H1 (cell line): ENCODE measurements around the gene MFRP. TPM values are rescaled to one million over a fixed set of nuclear protein-coding genes. Genes with fewer than 3 reads are reported as not detected.

Experiments
- CTCF ChIA-PET: fragments of 300-600 bp; sonication (Branson Sonifier 250); formaldehyde crosslinking; loops from one replicate; lab custom pipeline; 2021; ENCODE audit not compliant: partially characterized antibody; lab: Charles Lee
- POLR2A ChIA-PET: fragments of 300-600 bp; sonication (Branson Sonifier 250); formaldehyde crosslinking; loops from one replicate; lab custom pipeline; 2021; ENCODE audit warnings: inconsistent platforms; ENCODE audit not compliant: partially characterized antibody; lab: Charles Lee
- DNase-seq, 2 experiments: peaks; one replicate each; pipeline versions ENCODE4 v3.0.0 to v3.0.0-alpha.2; 2010 to 2022; ENCODE audit warnings: low spot score in 2 of 2, low read depth in 1 of 2, mixed read lengths in 1 of 2
- FAIRE-seq: peaks from 2 replicates; lab custom pipeline; 2011; peaks lifted over from hg19 to GRCh38; lab: Jason Lieb, UNC
- H2AFZ ChIP-seq: 2 replicates; pipeline ENCODE4 v1.8.1; 2012; ENCODE audit warnings: low read length, inconsistent platforms
- H2AK5ac ChIP-seq: 2 replicates; pipeline ENCODE4 v1.6.1; 2013; ENCODE audit warnings: low read depth, low read length
- H2BK120ac ChIP-seq: replicated peaks from 2 replicates; pipeline ENCODE3; 2013; ENCODE audit warnings: low read depth, low read length, inconsistent platforms
- H2BK12ac ChIP-seq: 2 replicates; pipeline ENCODE4 v1.6.1; 2013; ENCODE audit warnings: low read depth, low read length
- H2BK15ac ChIP-seq: 2 replicates; pipeline ENCODE4 v1.6.1; 2013; ENCODE audit warnings: low read length
- H2BK20ac ChIP-seq: 2 replicates; pipeline ENCODE4 v1.6.1; 2013; ENCODE audit warnings: low read length
- H2BK5ac ChIP-seq: 2 replicates; pipeline ENCODE4 v1.6.1; 2013; ENCODE audit warnings: low read depth, low read length
- H3K14ac ChIP-seq: 2 replicates; pipeline ENCODE4 v1.6.1; 2013; ENCODE audit warnings: inconsistent platforms; ENCODE audit not compliant: insufficient read length
- H3K18ac ChIP-seq: 2 replicates; pipeline ENCODE4 v1.6.1; 2013; ENCODE audit warnings: low read length; ENCODE audit errors: extremely low read depth
- H3K23ac ChIP-seq: 2 replicates; pipeline ENCODE4 v1.6.1; 2013; ENCODE audit warnings: inconsistent platforms; ENCODE audit not compliant: insufficient read length
- H3K23me2 ChIP-seq: 2 replicates; pipeline ENCODE4 v1.6.1; 2013; ENCODE audit warnings: low read depth, low read length
- H3K27ac ChIP-seq: 2 replicates; pipeline ENCODE4 v1.6.1; 2011; ENCODE audit warnings: low read depth, low read length, inconsistent platforms
- H3K27me3 ChIP-seq, 4 experiments: replicated peaks in 1 of 4; 1 replicate in 1 of 4; 2 replicates in 3 of 4; pipeline versions ENCODE4 v1.6.1 to v1.8.1; 2011 to 2013; ENCODE audit warnings: low read length in 3 of 4, mild to moderate bottlenecking in 3 of 4, inconsistent platforms in 2 of 4, mixed read lengths in 2 of 4, moderate library complexity in 1 of 4; ENCODE audit not compliant: control insufficient read depth in 3 of 4, insufficient read depth in 3 of 4; ENCODE audit errors: extremely low read depth in 1 of 4
- H3K36me3 ChIP-seq, 4 experiments: 2 replicates each; pipeline versions ENCODE4 v1.6.1 to v1.8.1; 2011 to 2013; ENCODE audit warnings: mild to moderate bottlenecking in 4 of 4, low read length in 3 of 4, moderate library complexity in 2 of 4, control low read depth in 1 of 4, inconsistent platforms in 1 of 4; ENCODE audit not compliant: insufficient read depth in 4 of 4, control insufficient read depth in 2 of 4
- H3K4ac ChIP-seq: replicated peaks from 2 replicates; pipeline ENCODE3; 2013; ENCODE audit warnings: low read length, low read depth, mixed read lengths, inconsistent platforms; ENCODE audit not compliant: insufficient read length
- H3K4me1 ChIP-seq, 4 experiments: replicated peaks in 1 of 4; 1 replicate in 1 of 4; 2 replicates in 3 of 4; pipeline versions ENCODE4 v1.6.1 to v1.8.1; 2011 to 2013; ENCODE audit warnings: low read length in 3 of 4, inconsistent platforms in 2 of 4, mixed read lengths in 1 of 4; ENCODE audit not compliant: insufficient read depth in 4 of 4, control insufficient read depth in 3 of 4
- H3K4me2 ChIP-seq, 2 experiments: 2 replicates each; pipeline versions ENCODE4 v1.6.1 to v1.8.1; 2011 to 2013; ENCODE audit warnings: low read depth in 2 of 2, low read length in 2 of 2, control low read depth in 1 of 2, inconsistent platforms in 1 of 2, mild to moderate bottlenecking in 1 of 2; ENCODE audit not compliant: insufficient read depth in 1 of 2
- H3K4me3 ChIP-seq, 4 experiments: fragments of 200-600, 300-600 bp in 1 of 4; sonication (generic), shearing (Covaris generic), sonication (Bioruptor Twin) in 1 of 4; 2 replicates each; pipeline versions ENCODE4 v1.5.1 to v1.8.1; 2011 to 2016; ENCODE audit warnings: low read length in 4 of 4, low read depth in 3 of 4, control low read depth in 2 of 4, inconsistent platforms in 2 of 4, mild to moderate bottlenecking in 2 of 4, mixed read lengths in 1 of 4, moderate library complexity in 1 of 4; ENCODE audit not compliant: insufficient read depth in 2 of 4; ENCODE audit errors: extremely low read depth in 1 of 4
- H3K56ac ChIP-seq: replicated peaks from 2 replicates; pipeline ENCODE3; 2013; ENCODE audit warnings: low read depth, mild to moderate bottlenecking, mixed read lengths, low read length, inconsistent platforms; ENCODE audit not compliant: insufficient read length
- H3K79me1 ChIP-seq: 2 replicates; pipeline ENCODE4 v1.6.1; 2013; ENCODE audit warnings: low read depth, low read length, control low read depth
- H3K79me2 ChIP-seq, 2 experiments: 2 replicates each; pipeline versions ENCODE4 v1.6.1 to v1.8.1; 2012 to 2013; ENCODE audit warnings: low read length in 2 of 2, mild to moderate bottlenecking in 2 of 2, inconsistent platforms in 1 of 2; ENCODE audit not compliant: insufficient read depth in 2 of 2, control insufficient read depth in 1 of 2
- H3K9ac ChIP-seq, 4 experiments: replicated peaks in 1 of 4; 1 replicate in 1 of 4; 2 replicates in 3 of 4; pipeline versions ENCODE4 v1.6.1 to v1.8.1; 2011 to 2013; ENCODE audit warnings: low read depth in 3 of 4, low read length in 3 of 4, control low read depth in 2 of 4, mild to moderate bottlenecking in 2 of 4, moderate library complexity in 2 of 4, inconsistent platforms in 1 of 4; ENCODE audit errors: extremely low read depth in 1 of 4
- H3K9me3 ChIP-seq, 2 experiments: 2 replicates each; pipeline versions ENCODE4 v1.6.1 to v1.8.1; 2012 to 2013; ENCODE audit warnings: mild to moderate bottlenecking in 2 of 2, moderate library complexity in 2 of 2, control low read depth in 1 of 2, inconsistent platforms in 1 of 2, low read depth in 1 of 2, low read length in 1 of 2, mixed read lengths in 1 of 2; ENCODE audit not compliant: insufficient read depth in 2 of 2
- H4K20me1 ChIP-seq, 2 experiments: replicated peaks in 1 of 2; 2 replicates each; pipeline versions ENCODE3 to v1.8.1; 2011 to 2013; ENCODE audit warnings: inconsistent platforms in 2 of 2, low read length in 2 of 2, mild to moderate bottlenecking in 1 of 2; ENCODE audit not compliant: insufficient read depth in 2 of 2, control insufficient read depth in 1 of 2
- H4K5ac ChIP-seq: 2 replicates; pipeline ENCODE4 v1.6.1; 2013; ENCODE audit warnings: low read length, low read depth, mixed read lengths, inconsistent platforms; ENCODE audit not compliant: insufficient read length
- H4K8ac ChIP-seq: 2 replicates; pipeline ENCODE4 v1.8.0; 2013; ENCODE audit warnings: mild to moderate bottlenecking, moderate library complexity, low read length, inconsistent platforms; ENCODE audit not compliant: insufficient read depth; ENCODE audit errors: extremely low read depth
- H4K91ac ChIP-seq: replicated peaks from 2 replicates; pipeline ENCODE3; 2013; ENCODE audit warnings: low read length, mixed read lengths, inconsistent platforms; ENCODE audit not compliant: insufficient read length
- CREB1 ChIP-seq: IDR thresholded peaks from 2 replicates; pipeline ENCODE4 v1.6.1; 2012; ENCODE audit warnings: inconsistent platforms
- HDAC2 ChIP-seq, 2 experiments: fragments of 300-600 bp in 1 of 2; sonication (generic) in 1 of 2; IDR thresholded peaks; 2 replicates each; pipeline ENCODE4 v1.6.1; 2011 to 2012; ENCODE audit warnings: low read depth in 2 of 2, low read length in 2 of 2, mild to moderate bottlenecking in 2 of 2, moderate library complexity in 2 of 2, borderline replicate concordance in 1 of 2, inconsistent platforms in 1 of 2
- KDM4A ChIP-seq: IDR thresholded peaks from one replicate; pipeline ENCODE4 v1.7.1; 2012; ENCODE audit warnings: low read depth, mild to moderate bottlenecking, moderate library complexity, low read length, inconsistent platforms; ENCODE audit not compliant: severe bottlenecking
- PHF8 ChIP-seq: fragments of 200-600 bp; sonication (generic); conservative IDR thresholded peaks from 2 replicates; pipeline ENCODE4 v1.7.1; 2012; ENCODE audit warnings: low read depth, mild to moderate bottlenecking, inconsistent platforms, low read length, moderate library complexity
- POLR2A ChIP-seq, 2 experiments: IDR thresholded peaks; 1 replicate in 1 of 2; 2 replicates in 1 of 2; pipeline ENCODE4 v1.6.1; 2011; ENCODE audit warnings: low read depth in 2 of 2, low read length in 2 of 2, mild to moderate bottlenecking in 2 of 2; ENCODE audit errors: control extremely low read depth in 1 of 2
- POLR2AphosphoS5 ChIP-seq: IDR thresholded peaks from 2 replicates; pipeline ENCODE4 v1.6.1; 2011; ENCODE audit warnings: low read depth, low read length
- TAF1 ChIP-seq: IDR thresholded peaks from 2 replicates; pipeline ENCODE4 v1.6.1; 2011; ENCODE audit warnings: mild to moderate bottlenecking, low read depth, low read length
- TBP ChIP-seq: IDR thresholded peaks from 2 replicates; pipeline ENCODE4 v1.6.1; 2011; ENCODE audit warnings: low read depth, low read length, improper control_type of control experiment
- ZNF274 ChIP-seq: IDR thresholded peaks from 2 replicates; pipeline ENCODE4 v1.7.0; 2012; ENCODE audit warnings: low read length, borderline replicate concordance; ENCODE audit errors: extremely low read depth
- WGBS, 2 experiments: shearing (Covaris generic) in 1 of 2; methylation state at CpG; one replicate each; pipeline versions ENCODE4 v1.1.6 to v1.1.7; 2013 to 2015; ENCODE audit warnings: low lambda C conversion rate in 2 of 2, mixed read lengths in 2 of 2, inconsistent platforms in 1 of 2, low coverage in 1 of 2, missing lambda C conversion rate in 1 of 2; ENCODE audit not compliant: insufficient replicate concordance in 2 of 2, insufficient coverage in 1 of 2, insufficient read length in 1 of 2; ENCODE audit errors: extremely low coverage in 1 of 2, missing lambda C conversion rate in 1 of 2; 5-methylcytosine and 5-hydroxymethylcytosine counted together
- polyA plus RNA-seq, 7 experiments: library from polyadenylated mRNA; depleted of rRNA in 3 of 7; stranded (reverse) in 5 of 7; unstranded in 2 of 7; fragments of >200 nt in 5 of 7; fragments of 200-250 nt in 2 of 7; gene quantifications; 1 replicate in 5 of 7; 2 replicates in 1 of 7; 4 replicates in 1 of 7; pipeline versions ENCODE4 v1.2.1 to v1.2.3, GENCODE V29; 2011 to 2013; ENCODE audit warnings: missing spikeins in 2 of 7, mixed read lengths in 2 of 7
- total RNA-seq: library from RNA; stranded (reverse); fragmentation: NEBNext Ultra II Directional; extraction: Animal tissue kit (Norgen Biotek cat#: 25700); gene quantifications from 2 replicates; pipeline ENCODE4 v1.2.1, GENCODE V29; 2021

Gene MFRP
- total and polyA plus RNA-seq, 2 of the 8 experiments (the other 6 are each of a cell fraction or from before 2014, with no cell fraction given) = 0.02 TPM; not detected in 1

- H3K79me1 ChIP-seq = no peaks in the 10 kb centered on the region
- H3K9ac ChIP-seq = peak overlapping the region in 2 of 4 experiments; percentile 45; a peak in 5 of 7 replicates
- FAIRE-seq = no peak
- peak overlapping the region; percentile 83 to 97 for H3K4me2 ChIP-seq
- H2BK15ac ChIP-seq = peak overlapping the region; percentile 72; the same call in 1 of the 2 replicates
- peaks cover 11 to 42% (median 37%) of the 10 kb centered on the region in 4 experiments for H3K4me1 ChIP-seq
- ChIA-PET CTCF (interaction anchor here (0.6 to 16.8 kb wide), 27 partner anchors 11 to 264 kb away, joined by 3 to 415 read pairs (median 4); partner anchors contain the start of genes C1QTNF5, CBL, DPAGT1 and HYOU1), POLR2A (interaction anchor here (0.6 to 5.2 kb wide), 11 partner anchors 10 to 236 kb away, joined by 3 to 29 read pairs (median 5); partner anchors contain the start of genes C1QTNF5, CBL, HMBS and RNF26)
- peaks cover 22% of the 10 kb centered on the region; the same call in 1 of the 2 replicates for H3K23me2 ChIP-seq
- peak overlapping the region; percentile 59 for H4K5ac ChIP-seq
- peak overlapping the region; percentile 81; the same call in 1 of the 2 replicates for H4K8ac ChIP-seq
- no peak overlapping the region for H3K14ac ChIP-seq
- peak in 1 of 2 experiments; percentile 78 for DNase-seq
- peak overlapping the region; percentile 39 to 68 (median 54) for H3K4me3 ChIP-seq
- H2AK5ac ChIP-seq = no peak overlapping the region; the same call in 1 of the 2 replicates
- H3K27ac ChIP-seq = peak overlapping the region; percentile 20; the same call in 1 of the 2 replicates
- peaks cover 1% of the 10 kb centered on the region in 2 experiments for H4K20me1 ChIP-seq
- H4K91ac ChIP-seq = peak overlapping the region; percentile 86
- no peaks in the 10 kb centered on the region for H3K79me2 ChIP-seq
- H3K56ac ChIP-seq = peak overlapping the region; percentile 64
- peak overlapping the region; percentile 80; the same call in 1 of the 2 replicates for H2BK12ac ChIP-seq
- 0 out of 2 replicates have a peak overlapping the region, but pooled peaks have one; percentile 61 for H2BK20ac ChIP-seq
- 3% methylated on average over 14 of the region's 60 CpGs; no CpG with 5 or more reads in 1 of the 2 experiments for WGBS, 2 experiments
- peak overlapping the region; percentile 24 for H2BK120ac ChIP-seq
- H2BK5ac ChIP-seq = peak overlapping the region; percentile 91; the same call in 1 of the 2 replicates
- peak overlapping the region; percentile 62 for H3K4ac ChIP-seq
- H3K23ac ChIP-seq = no peak overlapping the region
- no peaks in the 10 kb centered on the region for H3K36me3 ChIP-seq
- H3K9me3 ChIP-seq = no peaks in the 10 kb centered on the region
- H3K27me3 ChIP-seq = peaks cover 1 to 28% (median 20%) of the 10 kb centered on the region in 4 experiments
- TF ChIP-seq TAF1 = peak; percentile 53; the same call in 1 of the 2 replicates
- TF ChIP-seq PHF8 = 0 out of 2 replicates have a peak, but pooled peaks have one; percentile 36
- TF ChIP-seq TBP = peak; percentile 52; the same call in 1 of the 2 replicates
- TF ChIP-seq POLR2A (IDR thresholded peaks at IDR 0.05; ENCODE audit: control extremely low read depth in 1 of 2, low read depth in 2 of 2, low read length in 2 of 2) = peak in 1 of 2 experiments; percentile 30; a peak in 1 of 3 replicates
- TF ChIP-seq CREB1 = no peak
- TF ChIP-seq POLR2AphosphoS5 = no peak
- peak; percentile 16 for TF ChIP-seq KDM4A
- TF ChIP-seq ZNF274 = no peak
- TF ChIP-seq HDAC2 (IDR thresholded peaks at IDR 0.05; ENCODE audit: borderline replicate concordance in 1 of 2, low read depth in 2 of 2, low read length in 2 of 2) = 0 out of 4 replicates have a peak, but pooled peaks of 1 of the 2 experiments have one; percentile 22
- peak overlapping the region; percentile 60; the same call in 1 of the 2 replicates for H2AFZ ChIP-seq
- H3K18ac ChIP-seq = peak overlapping the region; percentile 85
Measured at GRCh38 chr11:119320776-119321524, 25.6 kb downstream of the MFRP start.
